ENCODE results near the gene NISCH.
A peak's percentile ranks its signal among the peaks of the same experiment; 100 is the strongest.

The NISCH gene

DNA sequence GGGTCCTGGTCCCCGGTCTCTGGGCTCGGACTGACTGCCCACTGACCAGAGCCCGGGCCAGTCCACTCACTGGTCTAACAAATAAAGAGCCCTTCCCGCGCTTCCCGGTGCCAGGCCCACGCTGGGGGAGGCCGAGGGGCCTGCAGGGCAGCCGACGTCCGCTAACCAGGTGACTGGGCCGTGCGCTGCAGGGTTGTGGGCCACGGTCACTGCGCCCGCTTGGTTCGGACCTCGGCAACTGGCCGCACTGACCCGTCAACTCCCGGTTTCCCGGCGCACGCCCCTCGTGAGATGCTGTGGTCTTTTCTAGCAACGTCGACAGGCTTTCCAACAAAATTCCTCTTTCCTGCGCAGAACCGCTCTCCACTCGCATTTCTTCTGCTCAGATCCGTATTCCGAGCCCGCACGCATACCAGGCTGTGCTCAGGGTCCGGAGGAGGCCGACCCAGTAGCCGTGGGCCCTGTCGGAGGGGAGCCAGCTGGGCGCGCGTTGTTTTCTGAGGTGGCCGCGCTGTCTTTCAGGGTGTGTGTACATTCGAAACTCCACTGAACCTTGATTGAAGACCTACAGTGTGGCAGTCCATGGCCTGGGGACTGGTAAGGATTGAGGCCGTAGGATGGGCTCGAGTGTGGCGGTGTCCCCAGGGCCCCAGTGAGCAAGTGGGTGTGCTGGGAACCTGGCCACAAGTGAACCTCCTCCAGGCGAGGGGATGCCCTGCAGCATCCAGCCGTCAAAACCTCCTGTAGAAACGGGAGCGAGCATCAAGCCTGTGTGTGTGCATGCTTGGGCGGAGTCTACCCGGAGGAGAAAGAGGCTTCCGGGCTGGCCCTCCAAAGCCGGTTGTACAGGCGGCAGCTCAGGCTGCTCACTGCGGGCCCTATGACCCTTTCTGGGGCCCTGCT, 79.1 kb downstream of the NISCH start:
- peaks cover 30% of the 10 kb centered on the region for H3K4me1 ChIP-seq (ENCODE audit: low read length)
- peak overlapping the region; percentile 28; the same call in 1 of the 2 replicates for H3K27ac ChIP-seq (ENCODE audit: low read length)
- H3K4me3 ChIP-seq (ENCODE audit: low read length): peak overlapping the region; percentile 90
- TF ChIP-seq, protein P1, sequence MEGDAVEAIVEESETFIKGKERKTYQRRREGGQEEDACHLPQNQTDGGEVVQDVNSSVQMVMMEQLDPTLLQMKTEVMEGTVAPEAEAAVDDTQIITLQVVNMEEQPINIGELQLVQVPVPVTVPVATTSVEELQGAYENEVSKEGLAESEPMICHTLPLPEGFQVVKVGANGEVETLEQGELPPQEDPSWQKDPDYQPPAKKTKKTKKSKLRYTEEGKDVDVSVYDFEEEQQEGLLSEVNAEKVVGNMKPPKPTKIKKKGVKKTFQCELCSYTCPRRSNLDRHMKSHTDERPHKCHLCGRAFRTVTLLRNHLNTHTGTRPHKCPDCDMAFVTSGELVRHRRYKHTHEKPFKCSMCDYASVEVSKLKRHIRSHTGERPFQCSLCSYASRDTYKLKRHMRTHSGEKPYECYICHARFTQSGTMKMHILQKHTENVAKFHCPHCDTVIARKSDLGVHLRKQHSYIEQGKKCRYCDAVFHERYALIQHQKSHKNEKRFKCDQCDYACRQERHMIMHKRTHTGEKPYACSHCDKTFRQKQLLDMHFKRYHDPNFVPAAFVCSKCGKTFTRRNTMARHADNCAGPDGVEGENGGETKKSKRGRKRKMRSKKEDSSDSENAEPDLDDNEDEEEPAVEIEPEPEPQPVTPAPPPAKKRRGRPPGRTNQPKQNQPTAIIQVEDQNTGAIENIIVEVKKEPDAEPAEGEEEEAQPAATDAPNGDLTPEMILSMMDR (IDR thresholded peaks at IDR 0.05; ENCODE audit: low read depth, low read length): no peak
- TF ChIP-seq EZH2phosphoT487 (IDR thresholded peaks at IDR 0.05; ENCODE audit: low read depth): no peak
- peak overlapping the region; percentile 83 for H3K9ac ChIP-seq (ENCODE audit: low read length)
- no peaks in the 10 kb centered on the region for H3K36me3 ChIP-seq (replicated peaks; ENCODE audit: low read depth, low read length)
- H3K79me2 ChIP-seq (ENCODE audit: low read length): peaks cover 64% of the 10 kb centered on the region
- no peaks in the 10 kb centered on the region for H3K27me3 ChIP-seq (ENCODE audit: low read depth, low read length)
- peak overlapping the region; percentile 82 for H2AFZ ChIP-seq (ENCODE audit: low read depth, low read length)
- peak overlapping the region; percentile 79 for H3K4me2 ChIP-seq (ENCODE audit: low read length)
- H3K9me3 ChIP-seq (ENCODE audit: insufficient read depth, low read length): no peaks in the 10 kb centered on the region
- peaks cover 31% of the 10 kb centered on the region for H4K20me1 ChIP-seq (ENCODE audit: insufficient read depth, low read length)

DNA sequence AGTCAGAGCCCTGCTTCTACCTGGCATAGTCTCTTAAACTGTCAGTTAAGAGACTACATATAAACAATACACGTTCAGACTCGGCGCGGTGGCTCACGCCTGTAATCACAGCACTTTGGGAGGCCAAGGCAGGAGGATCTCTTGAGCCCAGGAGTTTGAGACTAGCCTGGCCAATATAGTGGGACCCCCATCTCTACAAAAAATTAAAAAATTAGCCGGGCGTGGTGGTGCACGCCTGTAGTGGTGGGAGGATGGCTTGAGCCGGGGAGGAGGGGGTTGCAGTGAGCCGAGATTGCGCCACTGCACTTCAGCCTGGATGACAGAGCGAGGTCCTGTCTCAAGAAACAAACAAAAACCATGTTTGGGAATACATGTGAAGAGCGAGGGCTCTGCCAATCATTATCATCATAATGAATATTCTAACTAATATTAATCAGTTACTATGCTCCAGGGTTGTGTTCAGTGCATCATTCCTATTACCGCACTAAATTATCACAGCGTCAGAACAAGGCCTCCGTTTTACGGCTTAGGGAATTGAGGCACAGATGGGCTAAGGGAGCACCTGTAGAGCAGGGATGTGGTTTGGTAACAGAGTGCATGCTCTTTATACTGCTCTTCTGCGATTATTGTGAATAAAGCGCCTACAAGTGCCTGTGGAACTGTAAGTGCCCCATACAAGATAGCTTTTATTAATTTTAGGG, 80.2 kb downstream of the NISCH start:
- Histone ChIP-seq H3K4me1 (ENCODE audit: low read length) (peaks cover 30% of the 10 kb centered on the region), H4K20me1 (ENCODE audit: insufficient read depth, low read length) (peaks cover 29% of the 10 kb centered on the region), H3K9ac (ENCODE audit: low read length) (peak overlapping the region; percentile 39), H3K27me3 (ENCODE audit: low read depth, low read length) (no peaks in the 10 kb centered on the region), H3K4me2 (ENCODE audit: low read length) (peak overlapping the region; percentile 82), H3K79me2 (ENCODE audit: low read length) (peaks cover 66% of the 10 kb centered on the region), H2AFZ (ENCODE audit: low read depth, low read length) (peak overlapping the region; percentile 44; the same call in 1 of the 2 replicates), H3K36me3 (replicated peaks; ENCODE audit: low read depth, low read length) (peaks cover 6% of the 10 kb centered on the region), H3K9me3 (ENCODE audit: insufficient read depth, low read length) (no peaks in the 10 kb centered on the region), H3K27ac (ENCODE audit: low read length) (0 out of 2 replicates have a peak overlapping the region, but pooled peaks have one; percentile 7), H3K4me3 (ENCODE audit: low read length) (peak overlapping the region; percentile 71)
- TF ChIP-seq, protein P1 (IDR thresholded peaks at IDR 0.05; ENCODE audit: low read depth, low read length): no peak
- TF ChIP-seq EZH2phosphoT487 (IDR thresholded peaks at IDR 0.05; ENCODE audit: low read depth): no peak

DNA sequence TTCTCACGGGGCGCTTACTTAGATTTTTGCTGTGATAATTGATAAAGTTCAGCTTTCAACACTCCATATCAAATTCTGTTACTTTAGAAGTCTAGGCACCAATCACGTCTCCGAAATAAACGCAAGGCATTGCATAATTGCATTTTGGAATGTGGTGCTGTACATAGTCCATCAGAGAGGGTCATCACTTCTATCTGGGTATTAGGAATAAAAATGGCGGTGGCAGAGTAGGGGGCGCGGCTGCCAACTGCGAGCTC, 80.6 kb downstream of the NISCH start:
- Histone ChIP-seq H4K20me1 (ENCODE audit: insufficient read depth, low read length) (peaks cover 24% of the 10 kb centered on the region), H3K4me2 (ENCODE audit: low read length) (peak overlapping the region; percentile 82), H3K79me2 (ENCODE audit: low read length) (peaks cover 65% of the 10 kb centered on the region), H3K4me1 (ENCODE audit: low read length) (peaks cover 30% of the 10 kb centered on the region), H3K27me3 (ENCODE audit: low read depth, low read length) (no peaks in the 10 kb centered on the region), H2AFZ (ENCODE audit: low read depth, low read length) (peak overlapping the region; percentile 44; the same call in 1 of the 2 replicates), H3K9me3 (ENCODE audit: insufficient read depth, low read length) (no peaks in the 10 kb centered on the region), H3K4me3 (ENCODE audit: low read length) (peak overlapping the region; percentile 71), H3K9ac (ENCODE audit: low read length) (peak overlapping the region; percentile 39), H3K27ac (ENCODE audit: low read length) (0 out of 2 replicates have a peak overlapping the region, but pooled peaks have one; percentile 7), H3K36me3 (replicated peaks; ENCODE audit: low read depth, low read length) (peaks cover 11% of the 10 kb centered on the region)
- no peak for TF ChIP-seq EZH2phosphoT487 (IDR thresholded peaks at IDR 0.05; ENCODE audit: low read depth)
- TF ChIP-seq, protein P1 (IDR thresholded peaks at IDR 0.05; ENCODE audit: low read depth, low read length): no peak

Data from OCI-LY3 (cell line).